ENCODE measurements around the gene RGS9. TPM values are rescaled to one million over a fixed set of nuclear protein-coding genes. Genes with fewer than 3 reads are reported as not detected.

RGS9 gene
- total and polyA plus RNA-seq, 2 donors (not counting 1 experiment from before 2014, with no cell fraction given) = 0.36 to 3.4 TPM

GRCh38 chr17:65227637-65228036 lies 90.5 kb downstream of the RGS9 start:
- Histone ChIP-seq H3K4me3 (ENCODE audit: control extremely low read depth in 1 of 5, extremely low read depth in 1 of 5, insufficient read depth in 1 of 5, low read depth in 2 of 5, low read length in 4 of 5) (no peak overlapping the region), H3K79me2 (ENCODE audit: control insufficient read depth, insufficient read depth, low read length) (no peaks in the 10 kb centered on the region), H3K9ac (ENCODE audit: low read length) (no peak overlapping the region), H3K4me1 (ENCODE audit: control insufficient read depth in 2 of 2, insufficient read depth in 2 of 2, low read length in 2 of 2) (peaks cover 4 to 9% of the 10 kb centered on the region in 2 donors), H2AFZ (ENCODE audit: insufficient read depth, low read depth, low read length, poor library complexity, severe bottlenecking) (no peak overlapping the region), H3K36me3 (replicated peaks in 1 of 2; ENCODE audit: control extremely low read depth in 1 of 2, control insufficient read depth in 1 of 2, extremely low read depth in 1 of 2, insufficient read depth in 2 of 2, low read length in 1 of 2) (no peaks in the 10 kb centered on the region), H4K20me1 (ENCODE audit: control insufficient read depth, insufficient read depth, low read length, poor library complexity, severe bottlenecking) (no peaks in the 10 kb centered on the region), H3K27me3 (replicated peaks in 1 of 4; ENCODE audit: control extremely low read depth in 1 of 4, control insufficient read depth in 3 of 4, insufficient read depth in 4 of 4, low read length in 3 of 4) (peaks cover 0 to 26% (median 4%) of the 10 kb centered on the region in 4 experiments), H3K4me2 (replicated peaks; ENCODE audit: low read depth, low read length, poor library complexity, severe bottlenecking) (no peak overlapping the region), H3K9me3 (ENCODE audit: control extremely low read depth in 1 of 3, control insufficient read depth in 2 of 3, insufficient read depth in 1 of 3, low read length in 2 of 3) (no peaks in the 10 kb centered on the region), H3K27ac (ENCODE audit: low read length in 2 of 2) (no peak overlapping the region)
- ChIA-PET POLR2A (no interaction called here), CTCF (no interaction called here)
- ATAC-seq (ENCODE audit: low read depth) = no peak
- H3K4me1 Mint-ChIP-seq = peaks cover 8% of the 10 kb centered on the region
- peaks cover 42% of the 10 kb centered on the region for H3K27me3 Mint-ChIP-seq
- intact Hi-C loops (cut with micrococcal nuclease) = no loop called here
- no peak for DNase-seq
- H3K9me3 Mint-ChIP-seq (ENCODE audit: insufficient read depth) = no peaks in the 10 kb centered on the region
- 87% methylated on average over 4 of the region's 4 CpGs for WGBS (ENCODE audit: insufficient coverage)
- H3K4me3 Mint-ChIP-seq = no peak overlapping the region
- no peak overlapping the region for H3K27ac Mint-ChIP-seq
- TF ChIP-seq CTCF (IDR thresholded peaks at IDR 0.05) = no peak

DNA sequence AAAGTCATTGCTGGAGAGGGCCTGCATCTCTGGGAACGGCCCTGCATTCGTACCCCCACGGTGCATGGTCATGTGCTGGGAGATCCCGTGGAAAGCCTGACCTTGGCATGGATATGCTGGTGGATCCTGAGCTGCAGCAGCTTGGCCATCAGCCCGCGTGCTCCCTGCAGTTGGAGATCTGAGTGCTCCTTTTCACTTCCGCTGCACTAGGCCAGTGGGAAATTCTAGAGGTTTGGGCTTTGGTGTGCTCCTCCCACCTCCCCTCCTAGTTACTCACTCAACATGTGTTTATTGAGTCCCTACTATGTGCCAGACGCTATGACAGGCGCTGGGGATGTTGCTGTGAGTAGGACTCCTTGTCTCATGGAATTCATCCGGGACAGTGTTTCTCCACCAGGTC lies 91.1 kb downstream of the RGS9 start:
- H4K20me1 ChIP-seq (ENCODE audit: control insufficient read depth, insufficient read depth, low read length, poor library complexity, severe bottlenecking) = no peaks in the 10 kb centered on the region
- no peak overlapping the region for H3K4me3 ChIP-seq (ENCODE audit: control extremely low read depth in 1 of 5, extremely low read depth in 1 of 5, insufficient read depth in 1 of 5, low read depth in 2 of 5, low read length in 4 of 5)
- TF ChIP-seq EZH2 (IDR thresholded peaks at IDR 0.05; ENCODE audit: borderline replicate concordance, insufficient read depth, low read depth, low read length, poor library complexity, severe bottlenecking) (no peak), CTCF (IDR thresholded peaks at IDR 0.05) (no peak)
- H3K79me2 ChIP-seq (ENCODE audit: control insufficient read depth, insufficient read depth, low read length) = no peaks in the 10 kb centered on the region
- H3K4me1 ChIP-seq (ENCODE audit: control insufficient read depth in 2 of 2, insufficient read depth in 2 of 2, low read length in 2 of 2) = peaks cover 4 to 9% of the 10 kb centered on the region in 2 donors
- peaks cover 0 to 33% (median 4%) of the 10 kb centered on the region in 4 experiments for H3K27me3 ChIP-seq (replicated peaks in 1 of 4; ENCODE audit: control extremely low read depth in 1 of 4, control insufficient read depth in 3 of 4, insufficient read depth in 4 of 4, low read length in 3 of 4)
- POLR2A ChIA-PET = no interaction called here
- peaks cover 8% of the 10 kb centered on the region for H3K4me1 Mint-ChIP-seq
- no peak overlapping the region for H3K27ac Mint-ChIP-seq
- H3K9me3 Mint-ChIP-seq (ENCODE audit: insufficient read depth) = no peaks in the 10 kb centered on the region
- H3K27me3 Mint-ChIP-seq = peaks cover 45% of the 10 kb centered on the region
- no peaks in the 10 kb centered on the region for H3K9me3 ChIP-seq (ENCODE audit: control extremely low read depth in 1 of 3, control insufficient read depth in 2 of 3, insufficient read depth in 1 of 3, low read length in 2 of 3)
- H2AFZ ChIP-seq (ENCODE audit: insufficient read depth, low read depth, low read length, poor library complexity, severe bottlenecking) = no peak overlapping the region
- no peak overlapping the region for H3K9ac ChIP-seq (ENCODE audit: low read length)
- no peak for DNase-seq
- no peaks in the 10 kb centered on the region for H3K36me3 ChIP-seq (replicated peaks in 1 of 2; ENCODE audit: control extremely low read depth in 1 of 2, control insufficient read depth in 1 of 2, extremely low read depth in 1 of 2, insufficient read depth in 2 of 2, low read length in 1 of 2)
- CTCF ChIA-PET = no interaction called here
- intact Hi-C loops (cut with micrococcal nuclease) = no loop called here
- H3K4me3 Mint-ChIP-seq = no peak overlapping the region
- no peak overlapping the region for H3K4me2 ChIP-seq (replicated peaks; ENCODE audit: low read depth, low read length, poor library complexity, severe bottlenecking)
- WGBS (ENCODE audit: insufficient coverage) = 86% methylated on average over 7 of the region's 10 CpGs
- H3K27ac ChIP-seq (ENCODE audit: low read length in 2 of 2) = no peak overlapping the region
- ATAC-seq (ENCODE audit: low read depth) = no peak
